K562 (cell line): ENCODE results near the gene NT5C2. TPM values are rescaled to one million over a fixed set of nuclear protein-coding genes. Genes with fewer than 3 reads are reported as not detected.

Experiments used
- ATAC-seq: fragments of 200-7000 bp; cut with Tn5 transposase; 3 replicates; pipeline ENCODE4 v1.9.1; 2020; ENCODE audit warnings: moderate library complexity
- BruUV-seq: library from RNA; stranded (reverse); fragments of 400-500 nt; replicated peaks from 2 replicates; lab custom pipeline; 2021; lab: Mats Ljungman, UMichigan
- CTCF ChIA-PET: fragments of 300-600 bp; formaldehyde crosslinking; extraction: SDS; loops from one replicate; lab custom pipeline; 2021; ENCODE audit warnings: low intra/inter-chr PET ratio; lab: Yijun Ruan, JAX
- POLR2A ChIA-PET: fragments of 300-600, 350-650 bp; sonication (Branson Sonifier 250); formaldehyde crosslinking; extraction: SDS; loops from one replicate; lab custom pipeline; 2021; ENCODE audit warnings: antibody characterized with exemption, inconsistent platforms; lab: Yijun Ruan, JAX
- DNase-seq, 4 experiments: peaks; one replicate each; pipeline versions ENCODE4 v3.0.0 to v3.0.0-alpha.2; 2011 to 2018; ENCODE audit warnings: low spot score in 3 of 4, mixed read lengths in 3 of 4; ENCODE audit errors: extremely low read depth in 1 of 4
- FAIRE-seq: peaks from 2 replicates; lab custom pipeline; 2011; peaks lifted over from hg19 to GRCh38; lab: Jason Lieb, UNC
- H2AFZ ChIP-seq: 2 replicates; pipeline ENCODE4 v1.6.0; 2011; ENCODE audit warnings: low read depth, low read length, control low read depth, inconsistent platforms
- H3K27ac ChIP-seq: fragments of 200-600 bp; 3 replicates; pipeline ENCODE4 v1.8.0; 2011; ENCODE audit warnings: low read depth, mild to moderate bottlenecking, control low read depth, inconsistent platforms, low read length, moderate library complexity, mixed read lengths; ENCODE audit errors: extremely low read depth
- H3K27me3 ChIP-seq, 2 experiments: fragments of 300-600 bp in 1 of 2; 2 replicates in 1 of 2; 3 replicates in 1 of 2; pipeline versions ENCODE4 v1.6.0 to v1.8.0; 2011; ENCODE audit warnings: inconsistent platforms in 2 of 2, low read length in 2 of 2, mild to moderate bottlenecking in 1 of 2, mixed read lengths in 1 of 2, moderate library complexity in 1 of 2; ENCODE audit not compliant: control insufficient read depth in 2 of 2, insufficient read depth in 2 of 2
- H3K36me3 ChIP-seq: fragments of 300-600 bp; 3 replicates; pipeline ENCODE4 v1.8.0; 2011; ENCODE audit warnings: mild to moderate bottlenecking, low read length, inconsistent platforms; ENCODE audit not compliant: control insufficient read depth, insufficient read depth
- H3K4me1 ChIP-seq, 2 experiments: fragments of 200-600 bp in 1 of 2; replicated peaks in 1 of 2; 2 replicates in 1 of 2; 3 replicates in 1 of 2; pipeline versions ENCODE4 v1.5.1 to v1.8.0; 2011; ENCODE audit warnings: inconsistent platforms in 2 of 2, low read length in 2 of 2, mild to moderate bottlenecking in 1 of 2, mixed read lengths in 1 of 2, moderate library complexity in 1 of 2; ENCODE audit not compliant: control insufficient read depth in 2 of 2, insufficient read depth in 2 of 2
- H3K4me2 ChIP-seq: 2 replicates; pipeline ENCODE4 v1.6.1; 2011; ENCODE audit warnings: low read length, control low read depth, inconsistent platforms, mixed read lengths; ENCODE audit not compliant: insufficient read depth
- H3K4me3 ChIP-seq: fragments of 200-600 bp; sonication (generic), shearing (Covaris generic); 2 replicates; pipeline ENCODE4 v1.5.1; 2016; ENCODE audit warnings: control low read depth, inconsistent platforms
- H3K79me2 ChIP-seq: fragments of 200-600 bp; 3 replicates; pipeline ENCODE4 v1.8.0; 2011; ENCODE audit warnings: low read length, inconsistent platforms; ENCODE audit not compliant: control insufficient read depth, insufficient read depth
- H3K9ac ChIP-seq, 2 experiments: 2 replicates each; pipeline versions ENCODE4 v1.6.0 to v1.6.1; 2011; ENCODE audit warnings: low read depth in 2 of 2, low read length in 2 of 2, control low read depth in 1 of 2, inconsistent platforms in 1 of 2, mild to moderate bottlenecking in 1 of 2, mixed read lengths in 1 of 2; ENCODE audit not compliant: insufficient read depth in 1 of 2
- H3K9me1 ChIP-seq: one replicate; pipeline ENCODE4 v1.6.0; 2011; ENCODE audit warnings: inconsistent platforms, mild to moderate bottlenecking, low read length, moderate library complexity; ENCODE audit not compliant: control insufficient read depth, insufficient read depth
- H3K9me3 ChIP-seq: replicated peaks from 2 replicates; pipeline ENCODE4 v1.5.1; 2011; ENCODE audit warnings: low read depth, low read length, inconsistent platforms; ENCODE audit not compliant: control insufficient read depth, insufficient read depth
- H4K20me1 ChIP-seq: replicated peaks from 2 replicates; pipeline ENCODE4 v1.6.1; 2011; ENCODE audit warnings: low read length, inconsistent platforms, mixed read lengths; ENCODE audit not compliant: control insufficient read depth, insufficient read depth
- CHCHD3 ChIP-seq: fragments of 250-450 bp; sonication (Bioruptor Pico); IDR thresholded peaks from 2 replicates; pipeline ENCODE4 v2.1.2; 2022; ENCODE audit warnings: mild to moderate bottlenecking
- RUNX1 ChIP-seq: sonication (generic); IDR thresholded peaks from 2 replicates; pipeline ENCODE4 v1.6.1; 2016; ENCODE audit warnings: antibody characterized with exemption, low read depth
- STAT5A ChIP-seq: IDR thresholded peaks from 2 replicates; pipeline ENCODE4 v1.6.1; 2012; ENCODE audit warnings: low read length, inconsistent platforms, borderline replicate concordance
- TGIF2 ChIP-seq: sonication (generic); formaldehyde crosslinking; IDR thresholded peaks from 2 replicates; pipeline ENCODE4 v1.8.1; 2022; ENCODE audit warnings: mild to moderate bottlenecking, missing genetic modification reagents, moderate library complexity
- ZNF398 ChIP-seq: fragments of 250-450 bp; sonication (Bioruptor Pico); IDR thresholded peaks from 2 replicates; pipeline ENCODE4 v1.8.0; 2021; ENCODE audit warnings: moderate library complexity, mild to moderate bottlenecking, inconsistent platforms
- ZNF830 ChIP-seq: fragments of 250-450 bp; sonication (Bioruptor Pico); IDR thresholded peaks from 2 replicates; pipeline ENCODE4 v1.5.0; 2021; ENCODE audit warnings: mild to moderate bottlenecking
- WGBS: fragments of 100-300 bp; shearing (Covaris generic); methylation state at CpG from one replicate; pipeline ENCODE4 v1.1.6; 2016; ENCODE audit warnings: low coverage, mixed read lengths; ENCODE audit not compliant: insufficient coverage; ENCODE audit errors: missing lambda C conversion rate; 5-methylcytosine and 5-hydroxymethylcytosine counted together
- in situ Hi-C: fragments of 300-500 bp; cut with MboI; formaldehyde crosslinking; loops from 4 replicates; pipeline ENCODE4 v1.15.0; 2018; ENCODE audit warnings: inconsistent platforms, mixed read lengths
- intact Hi-C: fragments of 100-400 bp; cut with micrococcal nuclease; formaldehyde crosslinking; loops from 2 replicates; pipeline ENCODE4 v1.14.2; 2022
- polyA plus RNA-seq, 8 experiments: library from polyadenylated mRNA; depleted of rRNA in 4 of 8; stranded (reverse) in 5 of 8; unstranded in 3 of 8; fragments of >200 nt; fragmentation: Nextera tagmentation in 2 of 8; fragmentation: Illumina TruSeq in 1 of 8; extraction: Ambion mirVana in 2 of 8; extraction: Trizol in 1 of 8; gene quantifications; 2 replicates each; pipeline versions ENCODE4 v1.2.1 to v1.2.3, GENCODE V29; 2011 to 2014; ENCODE audit warnings: inconsistent platforms in 1 of 8, missing spikeins in 1 of 8
- total RNA-seq, 7 experiments: library from RNA; depleted of rRNA in 6 of 7; stranded (reverse); fragments of >200 nt in 6 of 7; fragmentation: Illumina TruSeq in 2 of 7; extraction: Trizol in 2 of 7; gene quantifications; 2 replicates each; pipeline versions ENCODE4 v1.2.1 to v1.2.3, GENCODE V29; 2011 to 2021; ENCODE audit warnings: low replicate concordance in 1 of 7
- TF ChIP-seq, protein P1 (sequence below): IDR thresholded peaks from 2 replicates; pipeline ENCODE4 v1.6.1; 2012; ENCODE audit warnings: low read depth, low read length, improper control_type of control experiment, borderline replicate concordance

Gene NT5C2
- total and polyA plus RNA-seq, 9 of the 15 experiments (the other 6 are each of a cell fraction or from before 2014, with no cell fraction given) = 11.3 to 45.2 (median 27.7) TPM

- no peak for DNase-seq
- CTCF ChIA-PET = no interaction called here
- H3K9ac ChIP-seq = no peak overlapping the region
- no peaks in the 10 kb centered on the region for H3K9me1 ChIP-seq
- H3K27ac ChIP-seq = no peak overlapping the region
- H3K36me3 ChIP-seq = no peaks in the 10 kb centered on the region
- H3K79me2 ChIP-seq = no peaks in the 10 kb centered on the region
- H3K4me1 ChIP-seq = peaks cover 0 to 2% of the 10 kb centered on the region in 2 experiments; a peak in 2 of 5 replicates
- no peaks in the 10 kb centered on the region for H3K9me3 ChIP-seq
- no peak for FAIRE-seq
- POLR2A ChIA-PET = no interaction called here
- no peak overlapping the region for H3K4me3 ChIP-seq
- no peaks in the 10 kb centered on the region for H3K27me3 ChIP-seq
- in situ Hi-C loops = no loop called here
- no peak for ATAC-seq
- TF ChIP-seq CHCHD3 (no peak), RUNX1 (no peak), STAT5A (no peak), ZNF398 (CRISPR knock-in tag) (no peak), TGIF2 (no peak), ZNF830 (CRISPR knock-in tag) (no peak)
- TF ChIP-seq, protein P1, sequence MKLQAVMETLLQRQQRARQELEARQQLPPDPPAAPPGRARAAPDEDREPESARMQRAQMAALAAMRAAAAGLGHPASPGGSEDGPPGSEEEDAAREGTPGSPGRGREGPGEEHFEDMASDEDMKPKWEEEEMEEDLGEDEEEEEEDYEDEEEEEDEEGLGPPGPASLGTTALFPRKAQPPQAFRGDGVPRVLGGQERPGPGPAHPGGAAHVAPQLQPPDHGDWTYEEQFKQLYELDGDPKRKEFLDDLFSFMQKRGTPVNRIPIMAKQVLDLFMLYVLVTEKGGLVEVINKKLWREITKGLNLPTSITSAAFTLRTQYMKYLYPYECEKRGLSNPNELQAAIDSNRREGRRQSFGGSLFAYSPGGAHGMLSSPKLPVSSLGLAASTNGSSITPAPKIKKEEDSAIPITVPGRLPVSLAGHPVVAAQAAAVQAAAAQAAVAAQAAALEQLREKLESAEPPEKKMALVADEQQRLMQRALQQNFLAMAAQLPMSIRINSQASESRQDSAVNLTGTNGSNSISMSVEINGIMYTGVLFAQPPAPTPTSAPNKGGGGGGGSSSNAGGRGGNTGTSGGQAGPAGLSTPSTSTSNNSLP = no peak
- intact Hi-C loops = no loop called here
- no peak overlapping the region for H2AFZ ChIP-seq
- H4K20me1 ChIP-seq = no peaks in the 10 kb centered on the region
- WGBS = 69% methylated on average over 2 of the region's 2 CpGs
- H3K4me2 ChIP-seq = no peak overlapping the region
- no TSS peak for BruUV-seq
Observed at GRCh38 chr10:103060575-103060974, 132.5 kb downstream of the NT5C2 start.
